SU-DHL-6 (cell line): Measurements from ENCODE around the gene LILRA2.
"Not testable (repeated sequence)": the region's sequence is repeated elsewhere in the genome, so short reads cannot be mapped to it uniquely, and the experiment has no call there.

Experiments
- H2AFZ ChIP-seq: fragments of 200-600 bp; sonication (generic); 2 replicates; pipeline ENCODE4 v1.6.1; 2014; ENCODE audit warnings: low read depth, mild to moderate bottlenecking, moderate library complexity, mixed read lengths, antibody characterized with exemption, low read length; ENCODE audit not compliant: severe bottlenecking
- H3F3A ChIP-seq: fragments of 200-600 bp; shearing (Covaris generic); 2 replicates; pipeline ENCODE4 v1.6.0; 2016; ENCODE audit warnings: antibody characterized with exemption, mild to moderate bottlenecking; ENCODE audit not compliant: insufficient read depth
- H3K27ac ChIP-seq: fragments of 200-600 bp; sonication (generic); 2 replicates; pipeline ENCODE4 v1.5.1; 2016; ENCODE audit warnings: low read depth, mild to moderate bottlenecking, low read length, moderate library complexity, mixed read lengths
- H3K27me3 ChIP-seq: fragments of 200-600 bp; sonication (generic), shearing (Covaris generic); 2 replicates; pipeline ENCODE4 v1.6.0; 2014; ENCODE audit warnings: mild to moderate bottlenecking, low read length
- H3K36me3 ChIP-seq: fragments of 200-600 bp; sonication (generic); 2 replicates; pipeline ENCODE4 v1.6.1; 2014; ENCODE audit warnings: mild to moderate bottlenecking, low read length, mixed read lengths
- H3K4me2 ChIP-seq: fragments of 300-600, 200-600 bp; shearing (Covaris generic), sonication (generic); 2 replicates; pipeline ENCODE4 v1.6.0; 2014; ENCODE audit warnings: low read length, low read depth, mild to moderate bottlenecking; ENCODE audit not compliant: poor library complexity, severe bottlenecking
- H3K4me3 ChIP-seq: fragments of 200-600 bp; sonication (generic); 2 replicates; pipeline ENCODE4 v1.5.1; 2014; ENCODE audit warnings: antibody characterized with exemption, low read length, mild to moderate bottlenecking, mixed read lengths; ENCODE audit not compliant: insufficient read depth, poor library complexity, severe bottlenecking
- H3K79me2 ChIP-seq: fragments of 200-600 bp; sonication (generic); 2 replicates; pipeline ENCODE4 v1.6.1; 2014; ENCODE audit warnings: mild to moderate bottlenecking, low read length, moderate library complexity; ENCODE audit not compliant: insufficient read depth
- H3K9ac ChIP-seq: fragments of 200-600 bp; sonication (generic); 2 replicates; pipeline ENCODE4 v1.7.0; 2014; ENCODE audit warnings: mild to moderate bottlenecking, low read length
- H3K9me2 ChIP-seq: fragments of 200-600 bp; sonication (generic); replicated peaks from 2 replicates; pipeline ENCODE4 v1.6.1; 2014; ENCODE audit warnings: low read length; ENCODE audit not compliant: insufficient read depth
- H3K9me3 ChIP-seq: fragments of 200-600 bp; sonication (generic); 2 replicates; pipeline ENCODE4 v1.6.1; 2014; ENCODE audit warnings: low read length, mixed read lengths; ENCODE audit not compliant: insufficient read depth
- H4K20me1 ChIP-seq: fragments of 200-600 bp; sonication (generic); 2 replicates; pipeline ENCODE4 v1.6.1; 2014; ENCODE audit warnings: low read depth, mild to moderate bottlenecking, antibody characterized with exemption, low read length, moderate library complexity, mixed read lengths
- CTCF ChIP-seq: fragments of 200-600 bp; sonication (generic); IDR thresholded peaks from one replicate; pipeline ENCODE4 v1.5.1; 2017; ENCODE audit warnings: antibody characterized with exemption, mild to moderate bottlenecking, low read length, moderate library complexity; ENCODE audit not compliant: insufficient read depth, poor library complexity, severe bottlenecking
- EZH2phosphoT487 ChIP-seq: fragments of 200-600 bp; sonication (generic), shearing (Covaris generic); conservative IDR thresholded peaks from 2 replicates; pipeline ENCODE4 v1.6.1; 2018; ENCODE audit warnings: mild to moderate bottlenecking, antibody characterized with exemption, low read length, moderate library complexity, mixed read lengths

LILRA2 gene

DNA sequence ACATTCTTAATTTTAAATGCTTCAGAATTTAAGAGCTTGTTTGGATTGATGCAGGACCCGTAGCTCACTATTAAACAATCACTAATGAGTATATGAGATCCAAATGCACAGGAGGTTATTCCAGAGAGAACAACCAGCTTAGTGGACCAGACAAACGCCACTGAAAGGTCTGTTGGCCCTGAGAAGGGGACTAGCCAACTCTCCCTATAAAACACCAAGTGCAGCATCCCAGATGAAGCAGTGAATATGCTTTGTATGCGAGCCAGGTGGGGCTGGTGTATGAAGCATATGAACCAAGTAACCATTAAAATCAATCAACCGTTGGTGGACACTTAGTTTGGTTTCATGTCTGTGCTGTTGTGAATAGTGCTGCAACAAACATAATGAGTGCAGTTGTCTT, 46.9 kb downstream of the LILRA2 start:
- Histone ChIP-seq H2AFZ (no peak overlapping the region), H4K20me1 (no peaks in the 10 kb centered on the region), H3F3A (no peaks in the 10 kb centered on the region), H3K4me2 (no peak overlapping the region), H3K36me3 (no peaks in the 10 kb centered on the region), H3K79me2 (no peaks in the 10 kb centered on the region), H3K9me3 (no peaks in the 10 kb centered on the region), H3K9me2 (no peaks in the 10 kb centered on the region), H3K27me3 (no peaks in the 10 kb centered on the region), H3K9ac (no peak overlapping the region), H3K4me3 (no peak overlapping the region), H3K27ac (no peak overlapping the region)
- TF ChIP-seq CTCF (no peak), EZH2phosphoT487 (no peak)

DNA sequence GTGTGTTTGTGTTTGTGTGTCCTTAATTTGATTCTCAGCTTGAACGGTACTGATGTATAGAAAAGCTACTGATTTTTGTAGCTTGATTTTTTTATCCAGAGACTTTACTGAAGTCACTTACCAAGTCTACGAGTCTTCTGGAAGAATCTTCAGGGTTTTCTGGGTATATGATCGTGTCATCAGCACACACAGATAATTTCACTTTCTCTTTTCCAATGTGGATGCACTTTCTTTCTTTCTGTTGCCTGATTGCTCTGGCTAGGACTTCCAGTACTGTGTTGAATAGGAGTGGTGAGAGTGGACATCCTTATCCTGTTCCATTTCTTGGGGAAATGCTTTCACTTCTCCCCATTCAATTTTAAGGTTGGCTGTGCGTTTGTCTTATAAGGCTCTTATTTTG, 48.8 kb downstream of the LILRA2 start:
- Histone ChIP-seq H3K9me2 (no peaks in the 10 kb centered on the region), H2AFZ (no peak overlapping the region), H3K79me2 (no peaks in the 10 kb centered on the region), H3K9me3 (no peaks in the 10 kb centered on the region), H3K27me3 (no peaks in the 10 kb centered on the region), H3F3A (no peaks in the 10 kb centered on the region), H3K4me2 (no peak overlapping the region), H4K20me1 (no peaks in the 10 kb centered on the region), H3K9ac (no peak overlapping the region), H3K27ac (no peak overlapping the region), H3K36me3 (no peaks in the 10 kb centered on the region), H3K4me3 (no peak overlapping the region)
- TF ChIP-seq EZH2phosphoT487 (no peak), CTCF (no peak)

- not testable (repeated sequence) for H3K36me3 ChIP-seq, H3K79me2 ChIP-seq, H3K9ac ChIP-seq, H3K9me2 ChIP-seq, H2AFZ ChIP-seq, H3F3A ChIP-seq, H3K27ac ChIP-seq, H3K4me2 ChIP-seq, H3K4me3 ChIP-seq, H3K9me3 ChIP-seq, H4K20me1 ChIP-seq, H3K27me3 ChIP-seq
Observed at GRCh38 chr19:54624234-54624633, 50.6 kb downstream of the LILRA2 start.

DNA sequence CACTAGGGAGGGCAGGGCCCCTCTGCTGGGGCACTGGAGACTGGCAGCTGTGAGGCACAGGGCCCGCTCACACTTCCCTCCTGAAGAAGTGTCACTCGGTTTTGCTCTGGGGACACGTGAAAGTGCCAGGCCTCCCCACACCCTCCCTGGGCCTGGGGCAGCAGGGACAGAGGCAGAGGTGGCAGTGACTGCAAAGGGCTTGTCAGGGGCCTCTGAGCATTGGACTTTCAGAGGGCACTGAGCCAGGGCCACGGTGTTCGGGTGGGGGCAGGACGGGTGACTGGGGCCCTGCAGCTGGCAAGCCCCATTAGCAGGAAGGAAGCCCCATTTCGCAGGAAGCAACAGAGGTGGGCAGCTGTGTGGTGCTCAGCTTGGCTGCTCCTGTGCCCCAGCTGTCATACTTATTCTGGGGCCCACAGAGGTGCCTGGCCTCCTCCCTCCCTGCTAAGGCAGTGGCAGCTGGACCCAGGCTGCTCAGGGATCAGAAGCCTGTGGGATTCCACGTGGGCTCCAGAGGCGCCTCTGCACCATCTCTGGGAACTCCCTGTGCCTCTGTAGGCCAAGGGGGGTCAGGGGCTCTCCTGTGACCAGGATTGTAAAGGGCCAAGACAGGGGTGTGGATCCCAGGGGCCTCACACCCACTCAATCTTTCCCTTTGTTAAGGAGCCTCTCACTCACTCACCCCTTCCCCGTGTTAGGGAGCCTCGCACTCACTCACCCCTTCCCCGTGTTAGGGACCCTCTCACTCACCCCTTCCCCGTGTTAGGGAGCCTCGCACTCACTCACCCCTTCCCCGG, 51.5 kb downstream of the LILRA2 start:
- H3K36me3 ChIP-seq, H3K4me3 ChIP-seq, H4K20me1 ChIP-seq, H3K27ac ChIP-seq, H3K79me2 ChIP-seq, H3K27me3 ChIP-seq, H3K9me3 ChIP-seq, H3K9me2 ChIP-seq, H2AFZ ChIP-seq, H3F3A ChIP-seq, H3K4me2 ChIP-seq, H3K9ac ChIP-seq: not testable (repeated sequence)
